HFF-Myc (cell line): ENCODE results near the gene RSPO1.
"Not testable (repeated sequence)": the region's sequence is repeated elsewhere in the genome, so short reads cannot be mapped to it uniquely, and the experiment has no call there.

ENCODE experiments used
- DNase-seq: peaks from one replicate; pipeline ENCODE4 v3.0.0-alpha.2; 2011; ENCODE audit warnings: low read depth; ENCODE audit errors: extremely low read depth
- H3K4me3 ChIP-seq: replicated peaks from 2 replicates; pipeline ENCODE4 v1.5.1; 2011; ENCODE audit warnings: low read depth, mild to moderate bottlenecking, control low read depth, low read length
- CTCF ChIP-seq: IDR thresholded peaks from 2 replicates; pipeline ENCODE4 v1.5.1; 2012; ENCODE audit warnings: mild to moderate bottlenecking, low read depth, low read length, control low read depth; ENCODE audit errors: missing control alignments

RSPO1 gene

GRCh38 chr1:37634244-37634991 is at the start of gene RSPO1:
Gene RSPO1 (minus strand): TSS chr1:37634892. CDS start chr1:37629661, 5,231 bp downstream.
- TF ChIP-seq CTCF, result no peak
- no peak for DNase-seq
- 0 out of 2 replicates have a peak within 1 kb of the TSS, but pooled peaks have one; percentile 3 for H3K4me3 ChIP-seq

GRCh38 chr1:37684182-37684581 is 49.5 kb upstream of the RSPO1 start:
- not testable (repeated sequence) for DNase-seq, H3K4me3 ChIP-seq

- DNase-seq, result no peak
- H3K4me3 ChIP-seq, result no peak overlapping the region
- TF ChIP-seq CTCF, result peak; percentile 85
Observed at GRCh38 chr1:37682334-37682987, 47.8 kb upstream of the RSPO1 start.

GRCh38 chr1:37680933-37681332 is 46.2 kb upstream of the RSPO1 start:
- H3K4me3 ChIP-seq, result no peak overlapping the region
- no peak for TF ChIP-seq CTCF
- DNase-seq, result no peak

- H3K4me3 ChIP-seq, result no peak overlapping the region
- no peak for DNase-seq
- no peak for TF ChIP-seq CTCF
Observed at GRCh38 chr1:37677808-37678207, 43.1 kb upstream of the RSPO1 start.

- DNase-seq, result no peak
- H3K4me3 ChIP-seq, result no peak overlapping the region
- no peak for TF ChIP-seq CTCF
Observed at GRCh38 chr1:37677143-37677439, 42.4 kb upstream of the RSPO1 start.

GRCh38 chr1:37676281-37677142 is 41.8 kb upstream of the RSPO1 start:
- no peak for TF ChIP-seq CTCF
- peak; percentile 41 for DNase-seq
- H3K4me3 ChIP-seq, result no peak overlapping the region
